ENCODE results near the gene PTK7.
A peak's percentile ranks its signal among the peaks of the same experiment; 100 is the strongest.

The PTK7 gene

DNA sequence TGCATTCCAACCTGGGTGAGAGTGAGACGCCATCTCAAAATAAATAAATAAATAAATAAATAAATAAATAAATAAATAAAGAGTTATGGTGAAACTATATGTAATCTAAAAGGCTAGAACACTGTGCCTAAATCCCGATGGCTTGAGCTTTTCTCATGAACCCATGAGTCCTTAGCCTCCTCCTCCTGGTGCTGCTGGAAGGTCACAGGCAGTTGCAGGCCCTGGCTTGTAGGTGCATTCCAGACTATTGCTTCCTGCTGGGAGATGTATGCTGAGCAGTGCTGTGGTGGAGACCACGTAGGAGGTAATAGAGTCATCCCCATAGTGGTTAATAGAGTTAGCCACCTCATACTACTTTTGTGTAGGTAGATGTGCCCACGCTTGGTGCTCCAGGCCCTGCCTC lies 12.5 kb downstream of the PTK7 start:
- no peak for TF ChIP-seq CTCF (IDR thresholded peaks at IDR 0.05; ENCODE audit: control insufficient read depth, extremely low read depth, insufficient read depth)
- no peak overlapping the region for H3K4me3 ChIP-seq (ENCODE audit: low read depth, low read length)
- DNase-seq (ENCODE audit: low read depth), result no peak

GRCh38 chr6:43089467-43089866 lies 13.4 kb downstream of the PTK7 start:
- no peak for DNase-seq (ENCODE audit: low read depth)
- no peak overlapping the region for H3K4me3 ChIP-seq (ENCODE audit: low read depth, low read length)
- TF ChIP-seq CTCF (IDR thresholded peaks at IDR 0.05; ENCODE audit: control insufficient read depth, extremely low read depth, insufficient read depth), result no peak

DNA sequence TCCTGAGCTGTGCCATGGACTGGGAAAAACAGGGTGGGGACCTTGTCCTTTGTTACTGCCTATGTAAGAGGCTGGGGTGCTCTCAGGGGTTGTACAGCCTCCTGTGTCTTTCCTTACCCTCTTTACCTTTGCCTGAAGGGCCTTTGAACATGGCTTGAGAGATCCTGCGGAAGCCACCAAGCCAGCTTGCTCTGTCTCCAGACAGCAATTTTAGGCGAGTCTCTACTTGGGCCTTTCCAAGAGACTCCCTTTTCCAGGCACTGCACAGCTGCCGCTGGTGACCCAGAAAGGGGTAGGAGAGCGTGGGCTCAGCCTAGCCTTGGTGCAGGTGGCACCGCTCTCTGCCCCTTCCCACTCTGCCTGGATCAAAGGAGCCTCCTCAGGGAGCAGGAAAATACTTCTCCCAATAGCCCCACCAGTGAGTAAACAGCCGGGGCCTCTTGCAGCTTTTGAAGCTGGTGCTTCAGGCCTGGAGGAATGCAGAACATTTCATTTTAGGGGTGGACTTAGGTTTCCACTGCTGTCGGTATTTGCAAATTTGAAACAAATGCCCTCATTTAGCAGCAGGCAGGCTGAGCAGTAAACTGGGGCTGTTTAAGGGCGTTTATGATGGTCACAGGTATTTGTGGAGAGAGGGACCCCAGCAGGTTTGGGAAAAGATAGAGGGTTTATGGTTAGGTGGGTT lies 13.9 kb downstream of the PTK7 start:
- DNase-seq (ENCODE audit: low read depth), result no peak
- TF ChIP-seq CTCF (IDR thresholded peaks at IDR 0.05; ENCODE audit: control insufficient read depth, extremely low read depth, insufficient read depth), result no peak
- peak overlapping the region; percentile 21 for H3K4me3 ChIP-seq (ENCODE audit: low read depth, low read length)

- TF ChIP-seq CTCF (IDR thresholded peaks at IDR 0.05; ENCODE audit: control insufficient read depth, extremely low read depth, insufficient read depth), result no peak
- peak overlapping the region; percentile 21 for H3K4me3 ChIP-seq (ENCODE audit: low read depth, low read length)
- peak; percentile 96 for DNase-seq (ENCODE audit: low read depth)
Measured at GRCh38 chr6:43090559-43090956, 14.4 kb downstream of the PTK7 start.

DNA sequence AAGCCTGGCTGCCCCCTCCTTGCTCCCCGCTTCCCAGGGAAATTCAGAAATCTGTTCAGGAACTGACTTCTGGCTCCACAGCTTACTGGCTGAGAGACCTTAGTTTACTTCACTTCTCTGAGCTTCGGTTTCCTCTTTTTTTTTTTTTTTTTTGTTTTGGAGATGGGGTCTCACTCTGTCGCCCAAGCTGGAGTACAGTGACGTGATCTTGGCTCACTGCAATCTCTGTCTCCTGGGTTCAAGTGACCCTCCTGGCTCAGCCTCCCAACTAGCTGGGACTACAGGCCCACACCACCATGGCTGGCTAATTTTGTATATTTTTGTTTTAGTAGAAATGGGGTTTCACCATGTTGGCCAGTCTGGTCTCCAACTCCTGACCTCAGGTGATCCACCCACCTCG lies 14.9 kb downstream of the PTK7 start:
- no peak for DNase-seq (ENCODE audit: low read depth)
- no peak for TF ChIP-seq CTCF (IDR thresholded peaks at IDR 0.05; ENCODE audit: control insufficient read depth, extremely low read depth, insufficient read depth)
- no peak overlapping the region for H3K4me3 ChIP-seq (ENCODE audit: low read depth, low read length)

- TF ChIP-seq CTCF (IDR thresholded peaks at IDR 0.05; ENCODE audit: control insufficient read depth, extremely low read depth, insufficient read depth), result no peak
- no peak overlapping the region for H3K4me3 ChIP-seq (ENCODE audit: low read depth, low read length)
- no peak for DNase-seq (ENCODE audit: low read depth)
Measured at GRCh38 chr6:43091436-43091991, 15.4 kb downstream of the PTK7 start.

DNA sequence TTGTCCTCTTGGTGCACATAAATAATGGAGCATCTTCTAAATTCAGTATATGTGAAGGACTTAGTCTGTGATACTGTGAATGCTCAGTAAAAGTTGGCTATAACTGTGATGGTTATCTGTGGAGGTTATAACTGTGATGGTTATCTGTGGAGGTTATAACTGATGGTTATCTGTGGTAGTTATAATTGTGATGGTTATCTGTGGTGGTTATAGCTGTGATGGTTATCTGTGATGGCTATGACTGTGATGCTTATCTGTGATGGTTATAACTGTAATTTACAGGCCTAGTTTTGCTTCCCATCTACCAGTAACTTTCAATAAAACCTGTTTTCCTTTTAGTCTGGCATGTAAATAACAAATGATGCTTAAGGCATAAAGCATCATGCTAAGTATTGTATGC lies 16.5 kb downstream of the PTK7 start:
- no peak overlapping the region for H3K4me3 ChIP-seq (ENCODE audit: low read depth, low read length)
- no peak for DNase-seq (ENCODE audit: low read depth)
- no peak for TF ChIP-seq CTCF (IDR thresholded peaks at IDR 0.05; ENCODE audit: control insufficient read depth, extremely low read depth, insufficient read depth)

All from LNCaP clone FGC (cell line).